Measurements from ENCODE around the gene TSEN54. TPM values are rescaled to one million over a fixed set of nuclear protein-coding genes. Genes with fewer than 3 reads are reported as not detected.
A peak's percentile ranks its signal among the peaks of the same experiment; 100 is the strongest.

TSEN54 gene
- total and polyA plus RNA-seq, 2 experiments from 2014 or later, result 45.9 to 62.5 TPM

- Mint-ChIP-seq H3K27me3 (ENCODE audit: insufficient read depth, low read depth, poor library complexity) (peaks cover 3% of the 10 kb centered on the region), H3K27ac (no peak overlapping the region), H3K9me3 (no peaks in the 10 kb centered on the region), H3K36me3 (ENCODE audit: low read depth) (peaks cover 10% of the 10 kb centered on the region; the same call in 2 of the 3 replicates), H3K4me3 (no peak overlapping the region), H3K4me1 (no peaks in the 10 kb centered on the region; the same call in 2 of the 3 replicates)
- H2AFZ ChIP-seq, result no peak overlapping the region
- H3K27ac ChIP-seq (ENCODE audit: low read depth), result 0 out of 2 replicates have a peak overlapping the region, but pooled peaks have one; percentile 50
- TF ChIP-seq ZNF114 (CRISPR knock-in tag; IDR thresholded peaks at IDR 0.05) (no peak), CTCF (conservative IDR thresholded peaks at IDR 0.05; ENCODE audit: low read depth in 2 of 2) (peak in 1 of 2 experiments; percentile 47; a peak in 2 of 4 replicates)
- no peaks in the 10 kb centered on the region for H3F3A ChIP-seq (replicated peaks; ENCODE audit: low read depth)
- H3K4me1 ChIP-seq (ENCODE audit: insufficient read depth), result no peaks in the 10 kb centered on the region
- H4K20me1 ChIP-seq (replicated peaks; ENCODE audit: insufficient read depth), result no peaks in the 10 kb centered on the region
- H3K9me2 ChIP-seq (ENCODE audit: insufficient read depth), result no peaks in the 10 kb centered on the region
- H3K4me2 ChIP-seq, result no peak overlapping the region
- ATAC-seq, result peak; percentile 33
- no peaks in the 10 kb centered on the region for H3K79me2 ChIP-seq (replicated peaks; ENCODE audit: insufficient read depth)
- DNase-seq (ENCODE audit: low spot score), result peak; percentile 47
- H3K4me3 ChIP-seq, result no peak overlapping the region
- no peaks in the 10 kb centered on the region for H3K36me3 ChIP-seq (ENCODE audit: insufficient read depth)
- no peaks in the 10 kb centered on the region for H3K27me3 ChIP-seq (ENCODE audit: insufficient read depth)
Measured at GRCh38 chr17:75498726-75499213, 17.6 kb upstream of the TSEN54 start.

DNA sequence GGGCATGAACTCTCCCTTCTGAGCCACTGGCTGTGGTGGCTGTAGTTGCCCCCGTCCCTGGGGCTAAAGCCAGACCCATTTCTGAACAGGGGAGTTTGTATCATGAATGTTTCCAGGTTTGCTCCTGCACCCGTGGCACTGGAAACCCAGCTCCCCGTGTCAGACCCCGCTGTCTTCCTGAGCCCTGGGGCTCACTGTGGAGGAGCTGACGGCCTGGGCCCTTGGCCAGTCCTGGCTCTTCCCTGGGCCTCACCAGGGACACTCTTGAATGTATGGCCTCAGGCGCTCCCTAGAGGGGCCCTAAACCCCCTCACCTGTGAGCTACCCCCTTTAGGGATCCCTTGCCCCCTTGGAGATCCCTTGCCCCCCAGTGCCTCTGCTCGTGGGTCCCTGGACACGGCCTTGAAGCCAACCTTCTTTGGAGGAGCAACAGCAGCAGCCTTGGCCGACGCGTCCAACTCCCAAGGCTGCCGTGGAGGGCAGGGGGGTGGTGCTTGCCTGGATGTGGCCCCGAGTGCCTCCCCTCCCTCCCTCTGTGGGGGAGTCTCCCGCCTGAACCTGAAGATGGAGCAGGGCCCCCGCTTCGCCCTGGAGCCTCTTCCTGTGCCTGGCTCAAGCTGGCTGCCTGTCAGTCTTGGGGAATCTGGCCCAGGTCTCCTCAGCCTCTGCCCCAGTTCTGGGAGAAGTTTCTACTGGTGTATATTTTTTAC is 16.9 kb upstream of the TSEN54 start:
- no peaks in the 10 kb centered on the region for H3K36me3 ChIP-seq (ENCODE audit: insufficient read depth)
- ATAC-seq, result no peak; the same call in 2 of the 3 replicates
- no peaks in the 10 kb centered on the region for H3F3A ChIP-seq (replicated peaks; ENCODE audit: low read depth)
- H2AFZ ChIP-seq, result no peak overlapping the region
- H3K27ac Mint-ChIP-seq, result no peak overlapping the region
- peaks cover 10% of the 10 kb centered on the region; the same call in 2 of the 3 replicates for H3K36me3 Mint-ChIP-seq (ENCODE audit: low read depth)
- H3K4me1 Mint-ChIP-seq, result no peaks in the 10 kb centered on the region; the same call in 2 of the 3 replicates
- H3K27ac ChIP-seq (ENCODE audit: low read depth), result 0 out of 2 replicates have a peak overlapping the region, but pooled peaks have one; percentile 50
- no peak overlapping the region for H3K4me2 ChIP-seq
- H3K9me2 ChIP-seq (ENCODE audit: insufficient read depth), result no peaks in the 10 kb centered on the region
- no peak overlapping the region for H3K4me3 Mint-ChIP-seq
- no peaks in the 10 kb centered on the region for H4K20me1 ChIP-seq (replicated peaks; ENCODE audit: insufficient read depth)
- no peaks in the 10 kb centered on the region for H3K9me3 Mint-ChIP-seq
- H3K27me3 ChIP-seq (ENCODE audit: insufficient read depth), result no peaks in the 10 kb centered on the region
- no peaks in the 10 kb centered on the region for H3K79me2 ChIP-seq (replicated peaks; ENCODE audit: insufficient read depth)
- no peak overlapping the region for H3K4me3 ChIP-seq
- peaks cover 4% of the 10 kb centered on the region for H3K27me3 Mint-ChIP-seq (ENCODE audit: insufficient read depth, low read depth, poor library complexity)
- no peaks in the 10 kb centered on the region for H3K4me1 ChIP-seq (ENCODE audit: insufficient read depth)
- DNase-seq (ENCODE audit: low spot score), result no peak
- TF ChIP-seq STAT1 (IDR thresholded peaks at IDR 0.05; ENCODE audit: unreplicated experiment), result no peak
- TF ChIP-seq, protein P1, sequence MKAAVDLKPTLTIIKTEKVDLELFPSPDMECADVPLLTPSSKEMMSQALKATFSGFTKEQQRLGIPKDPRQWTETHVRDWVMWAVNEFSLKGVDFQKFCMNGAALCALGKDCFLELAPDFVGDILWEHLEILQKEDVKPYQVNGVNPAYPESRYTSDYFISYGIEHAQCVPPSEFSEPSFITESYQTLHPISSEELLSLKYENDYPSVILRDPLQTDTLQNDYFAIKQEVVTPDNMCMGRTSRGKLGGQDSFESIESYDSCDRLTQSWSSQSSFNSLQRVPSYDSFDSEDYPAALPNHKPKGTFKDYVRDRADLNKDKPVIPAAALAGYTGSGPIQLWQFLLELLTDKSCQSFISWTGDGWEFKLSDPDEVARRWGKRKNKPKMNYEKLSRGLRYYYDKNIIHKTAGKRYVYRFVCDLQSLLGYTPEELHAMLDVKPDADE (IDR thresholded peaks at IDR 0.05), result no peak
- TF ChIP-seq NANOG (IDR thresholded peaks at IDR 0.05; ENCODE audit: borderline replicate concordance), result no peak
- TF ChIP-seq POLR2AphosphoS5 (IDR thresholded peaks at IDR 0.05; ENCODE audit: low read depth), result no peak; the same call in 1 of the 2 replicates
- TF ChIP-seq EZH2phosphoT487 (IDR thresholded peaks at IDR 0.05; ENCODE audit: unreplicated experiment), result no peak
- TF ChIP-seq JUNB (IDR thresholded peaks at IDR 0.05; ENCODE audit: unreplicated experiment), result no peak
- no peak for TF ChIP-seq REST (IDR thresholded peaks at IDR 0.05; ENCODE audit: unreplicated experiment)

Data from GM23338 (cell line).